ENCODE measurements around the gene ENHO.

Gene ENHO

DNA sequence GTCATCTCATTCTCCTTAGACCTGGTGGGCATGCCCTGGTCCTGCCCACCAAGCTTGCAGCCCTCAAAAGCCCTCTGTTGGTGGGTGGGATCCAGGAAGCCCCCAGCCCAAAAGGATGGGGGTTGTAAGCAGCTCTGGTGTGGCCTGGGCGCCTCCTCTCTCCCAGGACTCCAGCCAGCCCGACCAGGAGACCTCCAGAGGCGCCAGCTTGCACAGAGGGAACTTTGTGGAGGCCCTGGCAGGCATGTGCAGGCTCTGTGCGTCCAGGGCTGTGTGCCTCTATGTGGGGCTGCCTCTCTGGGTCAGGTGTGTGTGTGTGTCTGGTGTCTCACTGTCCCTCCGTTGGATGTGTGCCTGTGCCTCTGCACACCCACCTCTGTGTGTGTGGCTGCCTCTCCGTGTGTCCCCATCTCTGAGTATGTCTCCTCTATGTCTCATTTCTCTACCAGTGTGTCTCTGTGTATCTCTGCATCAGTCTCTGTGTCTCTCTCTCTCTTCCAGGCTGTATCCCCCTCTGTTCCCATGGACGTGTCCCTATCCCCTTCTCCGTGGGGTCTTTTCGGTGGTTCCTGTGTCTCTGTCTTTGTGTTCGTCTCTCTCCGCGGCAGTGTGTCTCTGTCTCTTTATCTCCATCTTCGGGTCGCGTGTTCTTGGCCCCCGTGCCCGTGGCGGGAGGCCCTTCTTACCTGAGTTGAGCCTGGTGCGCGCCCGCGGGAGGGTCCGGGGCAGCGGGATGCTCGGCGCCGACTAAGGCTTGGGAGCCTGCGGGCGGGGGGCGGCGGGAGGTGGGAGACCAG is 501 bp downstream of the ENHO start:
- DNase-seq, result no peak

DNA sequence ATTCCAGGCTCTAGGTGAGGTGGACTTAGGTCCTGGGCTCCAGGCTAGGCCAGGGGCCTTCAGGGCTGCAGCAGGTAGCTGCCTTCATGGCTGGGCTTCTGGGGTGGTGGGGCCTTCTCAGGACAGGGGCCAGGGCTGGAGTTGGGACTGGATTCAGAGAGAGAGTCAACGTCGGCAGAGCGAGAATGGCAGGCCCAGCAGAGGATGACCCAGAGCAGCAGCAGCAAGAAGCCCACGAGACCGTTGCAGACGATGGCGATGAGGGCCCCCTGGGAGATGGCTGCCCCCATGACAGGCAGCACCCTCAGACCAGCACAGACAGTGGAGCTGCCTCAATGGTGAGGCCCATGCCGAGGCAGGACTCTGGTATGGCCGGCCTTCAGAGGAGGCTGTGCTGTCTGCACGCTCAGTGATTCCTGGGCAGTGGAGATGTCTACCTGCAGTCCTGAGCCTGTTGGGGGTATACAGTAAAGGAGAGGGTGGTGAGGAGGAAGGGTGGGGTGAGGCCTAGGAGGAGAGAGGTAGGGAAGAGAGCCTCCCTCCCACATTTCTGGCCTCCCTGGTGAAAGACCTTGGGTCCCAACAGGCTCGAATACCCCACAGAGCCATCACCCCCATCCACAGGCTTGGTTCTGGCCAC is 1.3 kb downstream of the ENHO start:
- DNase-seq, result no peak

DNA sequence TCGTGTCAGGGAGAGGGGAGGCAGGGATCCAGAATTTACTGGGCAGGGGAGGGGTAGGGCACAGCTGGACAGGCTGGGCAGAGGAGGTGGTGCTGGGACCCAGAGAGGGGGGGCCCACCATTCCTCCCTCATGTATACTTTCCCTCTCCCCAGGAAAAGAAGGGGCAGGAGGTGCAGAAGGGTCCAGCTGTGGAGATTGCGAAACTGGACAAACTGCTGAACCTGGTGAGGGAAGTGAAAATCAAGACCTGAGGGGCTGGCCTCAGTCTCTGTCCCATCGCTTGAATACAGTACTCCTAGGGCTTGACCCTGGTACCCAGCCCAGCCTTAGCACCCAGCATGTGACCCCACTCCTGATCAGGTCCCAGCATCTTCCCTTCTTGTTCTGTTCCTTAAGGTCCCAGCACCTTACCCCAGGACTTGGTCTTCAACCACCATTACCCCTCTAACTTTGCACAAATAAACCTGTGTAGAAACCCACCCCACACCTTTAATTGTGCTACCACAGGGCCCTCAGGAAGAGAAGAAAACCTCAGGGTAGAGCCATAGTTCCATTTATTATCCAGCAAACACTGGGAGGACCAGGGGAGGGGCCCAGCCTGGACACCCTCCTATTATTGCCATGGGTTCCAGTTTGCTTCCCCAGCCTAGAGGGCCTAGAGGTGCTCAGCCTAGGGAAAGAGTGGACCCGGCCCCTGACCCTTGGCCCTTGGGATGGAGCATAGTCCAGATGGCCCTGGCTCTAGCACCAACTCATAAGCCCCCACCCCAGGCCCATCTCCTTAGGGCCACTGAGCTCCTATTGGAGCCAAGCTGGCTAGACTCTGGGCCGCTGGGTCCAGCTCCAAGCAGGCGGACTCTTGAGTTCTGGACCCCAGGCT is 2.0 kb downstream of the ENHO start:
- DNase-seq, result no peak

DNA sequence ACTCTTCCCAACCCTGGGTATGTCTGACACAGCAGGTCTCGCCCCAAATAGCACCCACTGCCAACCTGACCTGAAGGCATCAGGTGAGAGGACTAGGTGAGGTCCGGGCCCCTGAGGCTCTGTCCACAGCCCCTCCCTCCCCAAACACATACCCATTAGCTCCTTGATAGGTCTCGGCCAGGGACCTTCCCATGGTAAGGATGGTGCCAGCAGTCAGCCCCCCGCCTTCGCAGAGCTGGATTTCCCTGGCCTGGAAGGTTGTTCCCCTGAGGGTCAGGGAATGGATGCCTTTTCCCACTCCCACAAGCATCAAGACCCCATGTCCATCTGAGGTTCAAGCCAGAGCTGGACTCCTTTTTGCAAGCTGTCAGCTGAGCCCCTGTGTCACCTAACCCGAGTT is 2.7 kb downstream of the ENHO start:
- no peak for DNase-seq

DNA sequence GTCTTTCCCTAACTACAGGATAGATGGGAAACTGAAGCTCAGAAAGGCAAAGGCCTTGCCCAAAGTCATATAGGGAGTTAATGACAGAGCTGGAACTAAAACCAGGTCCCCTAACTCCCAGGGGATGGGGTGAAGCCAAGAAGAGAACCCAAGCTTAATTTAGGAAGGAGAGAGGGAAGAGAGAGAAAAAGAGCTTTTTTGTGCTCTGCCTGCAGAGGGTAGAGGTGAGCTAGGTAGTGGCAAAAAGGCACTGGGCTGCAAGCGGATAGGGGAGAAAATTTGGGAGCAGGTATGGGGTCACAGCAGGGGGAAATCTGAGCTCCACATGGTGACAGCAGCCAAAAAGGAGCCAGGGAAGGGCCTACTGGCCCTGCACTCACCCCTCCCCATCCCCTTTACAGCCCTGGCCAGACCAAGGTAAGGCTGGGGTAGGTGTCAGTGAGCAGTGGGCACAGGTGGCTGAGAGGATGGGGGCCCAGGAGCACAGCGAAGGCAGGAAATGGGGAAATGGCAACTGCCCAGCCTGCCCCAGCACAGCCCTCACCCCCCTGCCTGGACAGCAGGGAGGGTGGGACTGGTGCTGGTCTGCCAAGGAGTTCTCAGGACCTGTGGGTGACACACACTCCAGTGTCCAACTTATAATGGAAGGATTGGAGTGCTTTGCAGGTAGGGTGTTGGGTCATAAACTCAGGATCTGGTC is 3.3 kb downstream of the ENHO start:
- no peak for DNase-seq

DNA sequence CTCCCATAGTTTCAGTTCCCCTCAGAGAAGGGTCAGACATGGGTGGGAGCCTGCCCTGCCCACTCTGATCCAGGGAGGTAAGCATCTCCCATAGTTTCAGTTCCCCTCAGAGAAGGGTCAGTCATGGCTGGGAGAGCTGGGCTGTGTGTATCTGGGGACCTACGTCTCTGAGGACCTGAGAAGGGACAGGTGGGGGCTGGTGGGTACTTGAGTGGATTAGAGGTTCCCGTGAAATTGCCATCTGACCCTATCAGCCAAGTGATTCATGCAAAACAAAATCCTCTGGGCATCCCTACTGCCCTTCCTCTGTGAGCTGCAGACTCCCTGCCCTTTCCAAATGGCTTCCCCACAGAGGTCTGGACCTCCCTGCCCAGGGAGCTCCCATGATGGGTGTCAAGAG is 3.9 kb downstream of the ENHO start:
- DNase-seq, result no peak

DNA sequence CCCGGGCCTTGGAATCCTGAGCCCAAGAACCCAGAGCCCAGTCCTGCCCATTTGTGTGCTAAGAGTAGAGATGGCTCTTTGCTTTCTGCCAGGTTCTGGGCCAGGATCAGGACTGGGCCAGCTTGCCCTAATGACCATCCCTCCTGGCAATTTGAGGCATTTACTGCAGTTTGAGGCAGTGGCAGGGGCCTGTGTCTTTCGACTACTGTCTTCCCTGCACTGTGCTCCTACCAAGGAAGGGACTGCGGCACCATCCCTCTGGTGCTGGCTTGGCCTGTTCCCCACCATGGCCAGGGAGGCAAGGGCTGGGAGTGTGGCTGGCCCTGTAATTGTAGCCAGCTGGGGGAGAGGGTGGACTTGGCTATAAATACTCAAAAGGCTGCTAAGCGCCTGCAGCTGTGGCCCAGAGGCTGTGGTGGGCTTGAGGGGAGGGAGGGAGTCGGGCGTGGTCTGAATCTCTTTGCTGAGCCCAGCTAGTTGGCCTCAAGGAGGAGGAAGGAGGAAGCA is 4.6 kb downstream of the ENHO start:
- DNase-seq, result no peak

DNA sequence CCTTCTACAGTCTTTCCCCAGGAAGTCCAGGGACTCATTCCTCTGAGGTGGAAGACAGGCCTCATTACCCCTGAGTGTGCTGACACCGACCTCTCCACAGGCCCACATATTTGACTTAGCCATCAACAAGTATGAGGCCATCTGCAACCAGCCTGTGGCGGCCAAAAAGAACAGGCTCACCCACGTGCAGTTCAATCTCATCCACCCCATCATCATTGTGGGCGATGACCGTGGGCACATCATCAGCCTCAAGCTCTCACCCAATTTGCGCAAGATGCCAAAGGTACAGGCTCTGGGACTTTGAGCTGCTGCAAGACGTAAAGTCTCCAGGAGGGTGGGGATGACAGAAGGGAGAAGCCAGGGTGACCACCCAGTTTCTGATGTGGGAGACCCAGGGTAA is 5.6 kb downstream of the ENHO start:
- DNase-seq, result no peak

DNA sequence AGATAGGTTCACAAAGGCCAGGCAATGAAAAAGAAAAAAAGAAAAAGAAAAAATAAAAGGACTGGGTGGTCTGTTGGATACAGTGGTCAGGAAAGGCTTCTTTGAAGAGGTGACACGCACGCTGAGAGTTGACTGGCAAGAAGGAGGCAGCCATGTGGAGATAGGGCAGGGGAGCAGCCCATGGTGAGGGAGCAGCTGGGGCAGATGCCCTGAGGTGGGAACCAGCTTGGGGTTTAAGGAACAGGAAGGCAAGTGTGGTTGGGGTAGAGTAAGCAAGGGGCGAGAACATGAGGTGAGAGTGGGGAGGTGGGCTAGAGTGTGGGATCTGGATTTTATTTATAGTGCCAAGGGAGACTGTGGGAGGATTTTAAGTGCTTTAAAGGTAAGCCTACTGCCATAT is 6.8 kb downstream of the ENHO start:
- DNase-seq, result no peak

DNA sequence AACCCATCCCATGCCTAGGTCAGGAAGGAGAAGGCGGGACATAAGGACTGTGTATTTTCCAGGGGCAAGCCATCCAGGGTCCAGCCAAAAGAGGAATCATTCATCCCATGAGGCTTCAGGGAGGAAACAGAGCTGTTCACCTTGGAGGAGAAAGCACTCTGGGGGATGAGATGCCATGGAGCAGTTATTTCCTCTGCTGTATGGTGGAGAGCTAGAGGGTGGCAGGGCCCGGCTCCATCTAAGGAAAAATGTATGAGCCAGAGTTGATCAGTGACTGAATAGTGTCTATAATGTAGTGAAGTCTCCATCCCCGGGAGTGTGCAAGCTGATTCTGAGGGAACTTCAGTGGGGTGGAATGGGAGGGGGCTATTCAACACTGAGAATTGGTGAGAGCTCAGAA is 8.0 kb downstream of the ENHO start:
- no peak for DNase-seq

DNA sequence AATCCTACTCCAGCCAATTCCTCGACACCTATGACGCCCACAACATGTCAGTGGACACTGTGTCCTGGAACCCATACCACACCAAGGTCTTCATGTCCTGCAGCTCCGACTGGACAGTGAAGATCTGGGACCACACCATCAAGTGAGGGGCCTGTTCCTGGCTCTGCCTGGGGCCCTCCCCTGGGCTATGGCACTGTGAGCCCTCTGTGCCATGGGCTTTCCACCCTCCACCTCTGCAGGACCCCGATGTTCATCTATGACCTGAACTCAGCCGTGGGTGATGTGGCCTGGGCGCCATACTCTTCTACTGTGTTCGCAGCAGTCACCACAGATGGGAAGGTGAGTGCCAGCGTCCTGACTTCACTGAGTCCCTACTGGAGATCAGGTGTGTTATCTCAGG is 8.4 kb downstream of the ENHO start:
- no peak for DNase-seq

DNA sequence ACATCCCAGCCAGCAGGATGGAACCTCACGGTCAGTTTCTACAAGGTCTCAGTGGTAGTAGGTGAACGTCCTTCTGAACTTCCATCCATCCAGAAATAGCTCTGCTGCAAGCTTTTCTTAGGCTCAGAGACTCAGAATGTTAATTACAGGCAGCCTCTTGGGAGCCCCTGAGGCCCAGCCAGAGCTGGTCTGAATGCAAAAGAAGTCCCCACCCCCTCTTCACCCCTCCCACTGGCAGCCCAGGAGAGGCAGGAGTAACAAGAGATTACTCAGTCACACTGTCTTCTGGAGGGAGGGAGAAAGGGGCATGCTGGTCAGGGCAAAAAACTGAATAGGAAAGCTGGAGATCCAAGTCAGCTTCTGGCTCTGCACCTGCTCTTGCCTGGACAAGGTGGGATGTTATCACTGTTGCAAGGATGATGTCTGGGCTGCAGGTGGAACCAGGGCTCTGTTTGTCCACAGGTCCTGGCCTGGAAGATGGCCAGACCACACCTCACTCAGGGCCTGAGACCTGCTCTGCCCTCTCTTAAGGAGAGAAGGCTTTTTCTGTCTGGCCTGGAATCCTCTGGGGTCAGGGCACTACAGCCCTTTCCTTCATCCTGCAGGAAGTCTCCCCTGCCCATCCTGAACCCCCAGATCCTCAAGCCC is 9.1 kb downstream of the ENHO start:
- DNase-seq, result no peak

DNA sequence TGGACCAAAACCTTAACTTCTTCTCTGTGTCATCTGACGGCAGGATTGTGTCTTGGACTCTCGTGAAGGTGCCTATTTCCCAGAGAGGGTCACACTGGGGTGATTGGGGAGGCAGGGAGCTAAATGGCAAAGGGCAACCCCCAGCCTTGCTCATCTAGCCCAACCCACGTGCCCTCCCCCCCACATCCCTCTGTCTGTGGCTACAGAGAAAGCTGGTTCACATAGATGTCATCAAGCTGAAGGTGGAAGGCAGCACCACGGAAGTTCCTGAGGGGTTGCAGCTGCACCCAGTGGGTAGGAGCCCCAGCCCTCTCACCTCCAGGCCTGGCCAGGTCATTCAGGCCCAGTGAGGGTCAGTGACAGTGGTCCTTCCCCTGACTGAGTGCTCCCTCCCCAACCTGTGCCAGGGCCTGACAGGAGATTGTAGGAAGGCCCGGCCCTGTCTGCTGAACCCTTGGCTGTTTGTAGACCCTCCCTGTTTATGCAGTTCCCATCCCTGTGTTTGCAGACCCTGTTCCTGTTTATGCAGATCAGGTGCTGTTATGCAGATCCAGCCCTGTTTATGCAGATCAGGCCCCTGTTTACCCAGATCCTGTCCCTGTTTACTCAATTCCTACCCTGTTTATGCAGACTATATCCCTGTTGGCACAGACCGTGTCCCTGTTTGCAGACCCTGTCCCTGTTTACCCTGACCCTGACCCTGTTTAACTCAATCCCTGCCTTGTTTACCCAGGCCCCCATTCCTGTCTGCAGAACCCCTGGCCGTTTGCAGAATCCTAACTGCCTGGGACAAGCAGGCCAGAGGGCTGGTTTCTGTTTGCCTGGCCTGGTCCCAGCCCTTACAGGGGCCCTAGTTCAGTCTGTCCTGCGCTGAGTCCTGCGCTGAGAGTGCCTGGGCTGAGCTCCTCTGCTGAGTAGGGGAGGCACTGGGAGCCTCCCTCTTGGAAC is 10.4 kb downstream of the ENHO start:
- peak in 1 of 5 experiments; percentile 52 for DNase-seq

DNA sequence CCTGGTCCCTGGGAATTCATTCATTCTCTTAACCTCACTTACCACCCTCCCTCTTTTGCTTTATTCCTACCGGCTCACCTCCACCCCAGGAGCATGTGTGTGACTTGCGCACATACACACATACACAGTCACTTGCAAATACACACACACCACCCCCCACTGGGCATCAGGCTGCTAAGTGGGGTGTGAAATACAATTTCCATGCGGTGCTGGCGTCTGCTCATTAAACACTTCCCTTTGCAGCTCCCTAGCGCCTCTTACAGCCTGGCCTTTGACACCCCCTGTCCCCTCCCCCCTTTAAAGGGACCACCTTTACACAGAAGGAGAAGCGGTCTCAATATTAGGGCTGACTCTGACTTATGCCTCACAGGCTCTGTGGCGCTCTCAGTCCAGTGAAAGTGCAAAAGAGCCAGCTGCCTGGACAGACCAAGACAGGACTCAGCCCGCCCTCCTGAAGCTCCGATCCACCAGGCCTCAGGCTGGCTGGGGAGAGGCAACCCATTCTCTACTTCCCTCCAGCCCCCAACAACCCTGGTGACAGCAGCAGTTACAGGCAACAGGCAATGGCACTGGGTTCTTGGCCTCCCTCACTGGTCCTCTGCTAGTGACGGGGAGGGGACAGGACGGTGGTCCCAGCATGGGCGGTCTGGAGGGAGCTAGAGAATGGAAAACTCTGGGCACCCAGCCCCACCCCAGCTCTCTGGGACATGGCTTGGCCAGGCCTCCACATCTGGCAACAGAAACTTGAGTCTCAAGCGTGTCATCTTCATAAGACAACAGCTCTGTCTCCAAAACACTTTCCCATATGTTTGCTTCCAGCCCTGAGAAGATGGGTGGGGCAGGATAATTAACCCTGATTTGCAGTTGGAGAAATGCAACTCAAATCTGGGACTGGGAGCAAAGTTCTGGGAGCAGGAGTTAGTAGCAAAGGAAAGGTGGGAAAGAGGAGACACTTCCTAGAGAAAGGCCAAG is 12.0 kb downstream of the ENHO start:
- DNase-seq, result no peak

DNA sequence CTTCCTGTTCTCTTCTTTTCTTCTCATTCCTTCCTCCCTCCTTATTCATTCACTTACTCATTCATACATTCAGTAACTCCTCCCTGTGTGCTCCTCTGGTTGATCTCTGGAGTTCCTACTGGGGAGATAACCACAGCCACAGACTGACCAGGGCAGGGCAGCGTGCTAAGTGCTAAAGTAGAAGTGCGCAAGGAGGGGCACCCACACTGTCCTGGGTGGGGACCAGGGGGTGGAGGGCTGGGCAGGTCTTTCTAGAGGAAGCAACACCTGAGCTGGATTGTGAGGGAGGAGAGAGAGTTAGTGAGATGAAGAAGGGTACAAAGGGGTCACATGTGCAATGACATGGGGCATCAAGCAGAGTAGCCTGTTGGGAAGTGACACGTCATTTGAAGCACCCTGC is 13.8 kb downstream of the ENHO start:
- DNase-seq, result no peak

DNA sequence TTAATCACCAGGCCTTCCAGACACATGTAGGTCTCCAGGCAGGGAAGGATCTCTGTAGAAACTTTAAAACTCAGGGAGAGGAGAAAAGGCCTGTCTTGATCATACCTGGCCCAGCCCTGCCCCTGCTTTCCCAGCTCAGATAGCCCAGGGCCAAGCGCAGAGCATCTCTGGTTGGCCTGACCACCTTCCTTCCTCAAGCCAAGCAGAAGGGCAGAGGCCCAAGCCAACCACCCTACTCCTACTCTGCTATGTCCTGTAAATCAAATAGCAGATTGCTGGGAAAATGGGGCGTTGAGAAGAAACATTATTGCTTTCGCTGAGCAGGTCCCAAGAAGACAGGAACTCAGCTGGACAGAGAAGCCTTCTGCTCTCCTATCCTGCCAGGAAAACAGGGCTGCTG is 14.3 kb downstream of the ENHO start:
- DNase-seq, result no peak

DNA sequence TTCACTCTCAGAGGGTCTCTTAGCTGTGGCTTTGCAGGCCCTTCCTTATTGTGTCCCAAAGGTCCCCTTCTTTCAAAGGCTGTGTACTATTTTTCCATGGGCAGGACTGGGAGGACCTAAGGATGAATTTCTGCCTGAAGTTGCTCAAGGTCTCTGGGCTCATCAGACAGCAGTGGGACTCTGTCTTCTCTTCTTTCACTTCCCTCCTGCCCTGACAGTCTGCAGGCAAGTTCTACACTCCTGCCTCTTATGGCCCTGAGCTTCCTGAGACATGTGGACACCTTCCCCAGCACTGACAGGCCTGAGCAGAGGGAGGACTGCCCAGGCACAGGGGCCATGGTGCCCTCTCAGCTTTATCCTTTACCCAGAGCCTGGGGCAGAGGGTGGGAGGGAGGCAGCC is 14.8 kb downstream of the ENHO start:
- no peak for DNase-seq

DNA sequence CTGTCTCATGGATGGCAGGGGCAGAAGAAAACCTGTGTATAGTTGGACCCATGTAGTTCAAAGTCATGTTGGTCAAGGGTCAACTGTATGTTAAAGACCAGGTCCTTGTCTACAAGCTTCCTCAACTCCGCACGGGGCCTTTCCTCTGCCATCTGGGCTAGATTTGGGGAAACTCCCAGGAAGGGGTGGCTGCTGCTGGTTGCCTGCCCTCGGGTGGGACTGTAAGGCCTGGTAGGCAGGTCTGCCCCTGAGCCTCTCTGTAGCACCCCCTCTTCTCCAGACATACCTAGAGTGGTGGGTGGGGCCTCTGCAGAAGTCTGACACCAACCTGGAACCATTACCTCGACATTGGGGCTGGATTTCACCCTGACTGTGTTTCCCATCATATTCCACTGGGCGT is 15.2 kb downstream of the ENHO start:
- no peak for DNase-seq

DNA sequence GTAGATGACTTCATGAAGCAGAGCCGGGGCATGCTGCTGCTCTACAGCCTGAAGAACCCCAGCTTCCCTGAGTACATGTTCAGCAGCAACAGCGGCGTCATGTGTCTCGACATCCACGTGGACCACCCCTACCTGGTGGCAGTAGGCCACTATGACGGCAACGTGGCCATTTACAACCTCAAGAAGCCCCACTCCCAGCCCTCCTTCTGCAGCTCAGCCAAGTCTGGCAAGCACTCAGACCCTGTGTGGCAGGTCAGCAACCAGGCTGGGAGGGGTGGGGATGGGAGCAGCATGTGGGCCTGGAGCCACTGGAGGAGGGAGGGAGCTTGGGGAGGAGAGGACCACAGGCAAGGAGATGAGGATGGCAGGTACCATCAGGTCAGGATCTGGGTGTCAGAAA is 16.2 kb downstream of the ENHO start:
- no peak for DNase-seq

Data from T-helper 2 cell (primary cell).